Measurements from ENCODE around the gene ABCG1.

DNA sequence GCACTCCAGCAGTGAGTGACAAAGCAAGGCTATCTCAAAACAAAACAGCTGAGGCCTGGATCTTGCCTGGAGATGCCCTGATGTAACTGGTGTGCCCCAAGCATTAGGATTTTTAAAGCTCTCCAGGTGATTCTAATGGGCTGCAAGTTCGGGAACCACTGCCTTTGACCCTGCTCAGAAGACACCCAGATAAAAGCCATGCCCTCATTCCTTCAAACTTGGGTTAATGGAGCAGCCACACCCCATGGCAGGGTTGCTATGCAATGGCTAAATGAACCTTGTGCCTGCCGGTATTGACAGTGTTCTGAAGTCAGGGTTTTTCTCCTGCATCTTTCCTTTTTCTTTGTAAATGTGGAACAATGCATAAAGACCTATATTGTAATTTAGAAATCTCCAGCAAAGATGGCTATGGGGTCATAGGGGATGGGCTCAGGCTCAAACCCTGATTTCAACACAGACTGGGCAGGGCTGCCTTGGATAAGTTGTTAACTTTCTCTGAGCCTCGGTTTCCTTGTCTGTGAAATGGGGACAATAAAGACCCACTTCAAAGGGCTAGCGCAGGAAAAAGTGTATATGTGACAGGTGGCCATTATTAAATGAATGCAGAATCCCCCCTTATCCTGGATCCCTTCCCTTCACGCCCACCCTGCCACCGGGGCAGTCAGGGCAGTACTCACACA lies 95.8 kb downstream of the ABCG1 start:
- no peak for TF ChIP-seq GATA2 (IDR thresholded peaks at IDR 0.05; ENCODE audit: low read depth, low read length)
- TF ChIP-seq GATA3 (IDR thresholded peaks at IDR 0.05; ENCODE audit: low read depth, low read length) = no peak
